PC-3 (cell line): ENCODE results near the gene GRIP2. TPM values are rescaled to one million over a fixed set of nuclear protein-coding genes. Genes with fewer than 3 reads are reported as not detected.
A peak's percentile ranks its signal among the peaks of the same experiment; 100 is the strongest.

Experiments
- ATAC-seq: fragments of 200-7000 bp; cut with Tn5 transposase; 2 replicates; pipeline ENCODE4 v1.9.1; 2020; ENCODE audit warnings: mild to moderate bottlenecking, moderate library complexity
- BruUV-seq: library from RNA; stranded (reverse); fragments of 400-500 nt; replicated peaks from 2 replicates; lab custom pipeline; 2021; lab: Mats Ljungman, UMichigan
- CTCF ChIA-PET: fragments of 300-600 bp; sonication (Branson Sonifier 250); formaldehyde crosslinking; loops from one replicate; lab custom pipeline; 2022; ENCODE audit warnings: antibody characterized with exemption; lab: Charles Lee
- POLR2A ChIA-PET: fragments of 300-600 bp; sonication (Branson Sonifier 250); formaldehyde crosslinking; loops from one replicate; lab custom pipeline; 2022; ENCODE audit warnings: antibody characterized with exemption; ENCODE audit not compliant: unreplicated experiment; lab: Charles Lee
- DNase-seq: peaks from one replicate; pipeline ENCODE4 v3.0.0-alpha.2; 2015
- H2AFZ ChIP-seq: fragments of 300-600 bp; sonication (generic); 2 replicates; pipeline ENCODE4 v1.6.0; 2016; ENCODE audit warnings: antibody characterized with exemption, low read length
- H3F3A ChIP-seq: fragments of 300-600 bp; sonication (generic); one replicate; pipeline ENCODE4 v1.6.0; 2017; ENCODE audit warnings: antibody characterized with exemption, low read length, control low read depth, mild to moderate bottlenecking; ENCODE audit not compliant: unreplicated experiment
- H3K27ac ChIP-seq: fragments of 300-600 bp; sonication (generic); 2 replicates; pipeline ENCODE4 v1.5.1; 2016; ENCODE audit warnings: mild to moderate bottlenecking, low read length
- H3K27me3 ChIP-seq: fragments of 300-600 bp; sonication (generic); 2 replicates; pipeline ENCODE4 v1.6.1; 2016; ENCODE audit warnings: low read length, mixed read lengths
- H3K36me3 ChIP-seq: fragments of 300-600 bp; sonication (generic); 2 replicates; pipeline ENCODE4 v1.6.1; 2016; ENCODE audit warnings: low read depth, mixed run types, low read length, mixed read lengths
- H3K4me1 ChIP-seq: fragments of 300-600 bp; sonication (generic); 2 replicates; pipeline ENCODE4 v1.5.1; 2016; ENCODE audit warnings: low read length; ENCODE audit not compliant: insufficient read depth
- H3K4me2 ChIP-seq: fragments of 300-600 bp; sonication (generic); 2 replicates; pipeline ENCODE4 v1.6.0; 2016; ENCODE audit warnings: low read length
- H3K4me3 ChIP-seq: fragments of 300-600 bp; sonication (generic); 2 replicates; pipeline ENCODE4 v1.5.1; 2016; ENCODE audit warnings: mild to moderate bottlenecking, low read length, mixed read lengths
- H3K79me2 ChIP-seq: fragments of 300-600 bp; sonication (generic); 2 replicates; pipeline ENCODE4 v1.6.1; 2017; ENCODE audit warnings: low read length, mixed read lengths
- H3K9ac ChIP-seq: fragments of 300-600 bp; sonication (generic); 2 replicates; pipeline ENCODE4 v1.6.0; 2016; ENCODE audit warnings: mild to moderate bottlenecking, low read length
- H3K9me2 ChIP-seq: fragments of 300-600 bp; sonication (generic); replicated peaks from 2 replicates; pipeline ENCODE4 v1.6.1; 2016; ENCODE audit warnings: mixed run types, low read length, mixed read lengths
- H3K9me3 ChIP-seq: fragments of 300-600 bp; sonication (generic); 2 replicates; pipeline ENCODE4 v1.6.1; 2016; ENCODE audit warnings: low read length, mixed read lengths
- H4K20me1 ChIP-seq: fragments of 300-600 bp; sonication (generic); 2 replicates; pipeline ENCODE4 v1.6.1; 2016; ENCODE audit warnings: low read length, mixed read lengths
- CTCF ChIP-seq: fragments of 300-600 bp; sonication (generic); conservative IDR thresholded peaks from 2 replicates; pipeline ENCODE4 v1.5.1; 2017; ENCODE audit warnings: antibody characterized with exemption, low read depth, mild to moderate bottlenecking, low read length
- EZH2 ChIP-seq: fragments of 300-600 bp; sonication (generic); IDR thresholded peaks from one replicate; pipeline ENCODE4 v1.6.1; 2017; ENCODE audit warnings: antibody characterized with exemption, mild to moderate bottlenecking, low read length; ENCODE audit not compliant: unreplicated experiment
- EZH2phosphoT487 ChIP-seq: fragments of 300-600 bp; sonication (generic); IDR thresholded peaks from 2 replicates; pipeline ENCODE4 v1.6.1; 2018; ENCODE audit warnings: mild to moderate bottlenecking, antibody characterized with exemption, low read length, borderline replicate concordance
- intact Hi-C: fragments of 100-400 bp; cut with micrococcal nuclease; formaldehyde crosslinking; loops from 2 replicates; pipeline ENCODE4 v1.9.0; 2023
- total RNA-seq: library from RNA; depleted of rRNA; stranded (reverse); fragments of >200 nt; gene quantifications from 2 replicates; pipeline ENCODE4 v1.2.3, GENCODE V29; 2014

GRIP2 gene
- total RNA-seq, 1 experiment from 2014 or later = 0.36 TPM

GRCh38 chr3:14552717-14553116, 12.6 kb upstream of the GRIP2 start:
- H3K9me3 ChIP-seq = no peaks in the 10 kb centered on the region
- CTCF ChIA-PET = no interaction called here
- H3K27ac ChIP-seq = no peak overlapping the region
- H3K36me3 ChIP-seq = no peaks in the 10 kb centered on the region
- H3K27me3 ChIP-seq = no peaks in the 10 kb centered on the region
- no peak overlapping the region for H2AFZ ChIP-seq
- no TSS peak for BruUV-seq
- TF ChIP-seq EZH2 = no peak
- no peak for TF ChIP-seq CTCF
- no peak for TF ChIP-seq EZH2phosphoT487
- POLR2A ChIA-PET = no interaction called here
- ATAC-seq (no peak), DNase-seq (no peak)
- 0 out of 2 replicates have a peak, but pooled peaks cover 4% of the 10 kb centered on the region for H3K4me1 ChIP-seq
- no peak overlapping the region for H3K9ac ChIP-seq
- no peaks in the 10 kb centered on the region for H3F3A ChIP-seq
- H3K79me2 ChIP-seq = no peaks in the 10 kb centered on the region
- H3K9me2 ChIP-seq = no peaks in the 10 kb centered on the region
- H3K4me2 ChIP-seq = no peak overlapping the region
- no peak overlapping the region for H3K4me3 ChIP-seq
- H4K20me1 ChIP-seq = no peaks in the 10 kb centered on the region
- intact Hi-C loops = no loop called here

GRCh38 chr3:14552041-14552648, 12.0 kb upstream of the GRIP2 start:
- CTCF ChIA-PET = interaction anchor here (1.2 kb wide), 1 partner anchor 229 kb away, joined by 3 read pairs; no protein-coding TSS in a partner anchor

More at GRCh38 chr3:14552041-14552648, 12.0 kb upstream of the GRIP2 start:
- Histone ChIP-seq H3K9ac (no peak overlapping the region), H4K20me1 (no peaks in the 10 kb centered on the region), H3K4me3 (no peak overlapping the region), H3K36me3 (no peaks in the 10 kb centered on the region), H3K27me3 (no peaks in the 10 kb centered on the region), H3K4me1 (0 out of 2 replicates have a peak, but pooled peaks cover 4% of the 10 kb centered on the region), H2AFZ (no peak overlapping the region), H3K9me2 (no peaks in the 10 kb centered on the region), H3F3A (no peaks in the 10 kb centered on the region), H3K4me2 (no peak overlapping the region), H3K79me2 (no peaks in the 10 kb centered on the region), H3K27ac (no peak overlapping the region), H3K9me3 (no peaks in the 10 kb centered on the region)
- TF ChIP-seq CTCF = no peak
- POLR2A ChIA-PET = no interaction called here
- ATAC-seq = peak; percentile 10; the same call in 1 of the 2 replicates
- intact Hi-C loops = no loop called here
- peak; percentile 16 for DNase-seq
- BruUV-seq = no TSS peak
